ENCODE measurements around the gene HIBCH.

- TF ChIP-seq CTCF (conservative IDR thresholded peaks at IDR 0.05; ENCODE audit: low read depth, low read length): no peak
- TF ChIP-seq POLR2A (IDR thresholded peaks at IDR 0.05; ENCODE audit: low read depth, low read length): no peak
- TF ChIP-seq MAZ (IDR thresholded peaks at IDR 0.05; ENCODE audit: borderline replicate concordance, low read depth, low read length): no peak
- TF ChIP-seq BHLHE40 (IDR thresholded peaks at IDR 0.05; ENCODE audit: low read depth, low read length): no peak
- no peak for TF ChIP-seq USF2 (IDR thresholded peaks at IDR 0.05; ENCODE audit: low read depth, low read length)
Measured at GRCh38 chr2:190355968-190356644, 36.5 kb upstream of the HIBCH start.
